Skin of body (tissue), 2 donors: ENCODE measurements around the gene KLC3. TPM values are rescaled to one million over a fixed set of nuclear protein-coding genes. Genes with fewer than 3 reads are reported as not detected.
"Not testable (repeated sequence)": the region's sequence is repeated elsewhere in the genome, so short reads cannot be mapped to it uniquely, and the experiment has no call there.

Experiments
- DNase-seq: peaks from one replicate; lab custom pipeline; 2025; lab: John Stamatoyannopoulos, UW
- total RNA-seq: library from RNA; depleted of rRNA; stranded (reverse); fragments of >200 nt; gene quantifications from one replicate; pipeline ENCODE4 v1.2.3, GENCODE V29; 2014

Gene KLC3
- total RNA-seq = 26.0 TPM

GRCh38 chr19:45340232-45340898, at the start of gene KLC3:
TSS of gene KLC3 (plus strand) at chr19:45340750. CDS start at chr19:45345542, 4,792 bp downstream.
- no peak for DNase-seq

GRCh38 chr19:45291834-45292233, 48.7 kb upstream of the KLC3 start:
- no peak for DNase-seq

GRCh38 chr19:45293682-45294081, 46.9 kb upstream of the KLC3 start:
- DNase-seq = no peak

GRCh38 chr19:45294291-45295029, 46.1 kb upstream of the KLC3 start:
- DNase-seq = no peak

- no peak for DNase-seq
These were observed 44.7 kb upstream of the KLC3 start for GRCh38 chr19:45295873-45296272.

- DNase-seq = no peak
These were observed 44.2 kb upstream of the KLC3 start for GRCh38 chr19:45296355-45296754.

- no peak for DNase-seq
These were observed 42.9 kb upstream of the KLC3 start for GRCh38 chr19:45297674-45298073.

GRCh38 chr19:45298264-45298663, 42.3 kb upstream of the KLC3 start:
- no peak for DNase-seq

GRCh38 chr19:45299719-45300118, 40.8 kb upstream of the KLC3 start:
- DNase-seq = no peak

GRCh38 chr19:45302416-45302815, 38.1 kb upstream of the KLC3 start:
- DNase-seq = no peak

GRCh38 chr19:45303269-45304060, 37.1 kb upstream of the KLC3 start:
- DNase-seq = no peak

- no peak for DNase-seq
These were observed 36.2 kb upstream of the KLC3 start for GRCh38 chr19:45304141-45304926.

- DNase-seq = no peak
These were observed 35.5 kb upstream of the KLC3 start for GRCh38 chr19:45305007-45305406.

GRCh38 chr19:45305421-45305820, 35.1 kb upstream of the KLC3 start:
- DNase-seq = no peak

- no peak for DNase-seq
These were observed 34.5 kb upstream of the KLC3 start for GRCh38 chr19:45306040-45306439.

GRCh38 chr19:45306518-45307027, 34.0 kb upstream of the KLC3 start:
- no peak for DNase-seq

- DNase-seq = no peak
These were observed 33.2 kb upstream of the KLC3 start for GRCh38 chr19:45307361-45307760.

GRCh38 chr19:45309322-45309721, 31.2 kb upstream of the KLC3 start:
- not testable (repeated sequence) for DNase-seq

GRCh38 chr19:45311621-45312020, 28.9 kb upstream of the KLC3 start:
- no peak for DNase-seq

- not testable (repeated sequence) for DNase-seq
These were observed 28.3 kb upstream of the KLC3 start for GRCh38 chr19:45312285-45312684.

GRCh38 chr19:45314708-45315245, 25.8 kb upstream of the KLC3 start:
- no peak for DNase-seq
